Kidney glomerular epithelial cell (primary cell): ENCODE data around the gene SH3BGRL2.
A peak's percentile ranks its signal among the peaks of the same experiment; 100 is the strongest.

Experiments
- DNase-seq: peaks from one replicate; lab custom pipeline; 2025; lab: John Stamatoyannopoulos, UW

SH3BGRL2 gene

DNA sequence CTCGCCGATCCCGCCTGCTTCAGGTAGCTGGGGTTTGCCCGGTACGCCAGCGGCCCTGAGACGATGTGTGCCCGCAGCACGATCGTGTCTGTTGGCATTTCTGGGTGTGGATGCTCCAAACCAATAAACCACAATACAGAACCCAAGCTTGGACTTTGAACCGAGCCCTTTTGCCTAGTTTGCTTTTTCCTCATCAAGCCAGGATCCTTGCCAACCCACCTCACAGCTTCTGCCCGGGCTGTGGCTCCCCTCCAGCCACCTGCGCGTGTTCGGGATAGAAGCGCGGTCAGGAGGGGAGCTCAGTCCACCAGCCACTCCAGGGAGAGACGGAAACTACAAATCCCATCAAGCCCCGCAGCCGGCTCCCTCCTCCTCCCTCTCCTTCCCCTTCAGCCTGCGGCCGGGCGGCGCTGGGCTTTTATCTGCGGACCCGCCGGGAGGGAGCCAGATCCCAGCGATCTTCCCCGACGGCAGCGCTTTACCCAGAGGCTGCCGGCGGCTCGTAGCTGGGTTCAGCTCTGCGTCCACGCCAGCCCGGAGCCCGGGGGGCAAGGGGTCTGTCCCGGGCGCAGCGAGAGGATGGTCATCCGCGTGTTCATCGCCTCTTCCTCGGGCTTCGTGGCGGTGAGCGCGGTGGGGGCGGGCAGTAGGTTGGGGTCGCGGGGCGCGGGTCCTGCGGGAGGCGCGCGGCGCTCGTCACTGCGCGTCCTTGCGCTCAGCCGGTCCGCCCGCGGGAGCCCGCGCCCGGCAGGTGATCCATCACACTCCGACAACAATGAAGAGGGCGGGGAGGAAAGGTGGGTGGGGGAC is at the start of gene SH3BGRL2:
Gene SH3BGRL2 (plus strand): TSS at position 447 of the 810 bp plus-strand sequence. CDS start 133 bp downstream, at position 580.
- DNase-seq: peak; percentile 37

DNA sequence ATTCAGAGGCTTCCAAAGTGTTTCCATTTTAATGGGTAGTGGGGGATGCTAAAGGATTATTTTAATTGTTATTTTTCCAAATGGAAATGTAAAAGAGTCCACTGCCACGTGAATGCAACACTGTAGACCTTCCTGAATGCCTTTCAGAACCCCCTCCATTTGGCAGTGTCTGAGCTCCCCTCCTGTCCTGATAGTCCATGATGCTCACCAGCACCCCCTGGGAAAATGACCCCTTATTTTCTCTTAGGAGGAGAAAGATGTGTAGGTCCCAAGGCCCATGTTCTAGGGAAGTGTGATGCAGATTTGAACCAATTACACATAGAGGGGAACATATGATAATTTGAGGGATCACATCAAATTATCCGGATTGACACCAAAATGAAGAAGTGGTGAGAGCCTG is 46.8 kb upstream of the SH3BGRL2 start:
- no peak for DNase-seq

GRCh38 chr6:79586548-79586947 is 44.6 kb upstream of the SH3BGRL2 start:
- DNase-seq: no peak

GRCh38 chr6:79589701-79590100 is 41.4 kb upstream of the SH3BGRL2 start:
- DNase-seq: no peak

DNA sequence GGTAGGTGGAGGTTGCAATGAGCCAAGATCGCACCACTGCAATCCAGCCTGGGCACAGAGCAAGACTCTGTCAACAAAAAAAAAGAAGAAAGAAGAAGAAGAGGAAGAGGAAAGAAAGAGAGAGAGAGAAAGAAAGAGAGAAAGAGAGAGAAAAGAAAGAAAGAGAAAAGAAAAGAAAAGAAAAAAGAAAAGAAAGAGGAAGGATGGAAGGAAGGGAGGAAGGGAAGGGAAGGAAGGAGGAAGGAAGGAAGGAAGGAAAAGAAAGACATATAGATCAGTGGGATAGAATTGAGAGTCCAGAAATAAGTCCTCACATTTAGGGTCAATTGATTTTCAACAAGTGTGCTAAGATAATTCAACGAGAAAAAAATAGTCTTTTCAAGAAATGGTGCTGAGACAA is 34.0 kb upstream of the SH3BGRL2 start:
- DNase-seq: no peak

DNA sequence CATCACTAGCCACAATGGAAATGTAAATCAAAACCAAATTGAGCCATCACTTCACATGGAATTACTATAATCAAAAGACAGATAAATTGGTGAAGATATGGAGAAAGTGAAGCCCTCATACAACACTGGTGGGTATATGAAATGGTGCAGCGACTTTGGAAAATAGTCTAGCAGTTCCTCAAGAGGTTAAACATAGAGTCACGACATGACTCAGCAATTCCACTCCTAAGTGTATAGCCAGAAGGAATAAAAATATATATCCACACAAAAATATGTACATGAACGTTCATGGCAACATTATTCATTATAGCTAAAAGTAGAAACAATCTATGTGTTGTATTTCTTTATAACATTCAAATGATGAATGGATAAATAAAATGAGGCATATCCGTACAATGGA is 33.1 kb upstream of the SH3BGRL2 start:
- no peak for DNase-seq

DNA sequence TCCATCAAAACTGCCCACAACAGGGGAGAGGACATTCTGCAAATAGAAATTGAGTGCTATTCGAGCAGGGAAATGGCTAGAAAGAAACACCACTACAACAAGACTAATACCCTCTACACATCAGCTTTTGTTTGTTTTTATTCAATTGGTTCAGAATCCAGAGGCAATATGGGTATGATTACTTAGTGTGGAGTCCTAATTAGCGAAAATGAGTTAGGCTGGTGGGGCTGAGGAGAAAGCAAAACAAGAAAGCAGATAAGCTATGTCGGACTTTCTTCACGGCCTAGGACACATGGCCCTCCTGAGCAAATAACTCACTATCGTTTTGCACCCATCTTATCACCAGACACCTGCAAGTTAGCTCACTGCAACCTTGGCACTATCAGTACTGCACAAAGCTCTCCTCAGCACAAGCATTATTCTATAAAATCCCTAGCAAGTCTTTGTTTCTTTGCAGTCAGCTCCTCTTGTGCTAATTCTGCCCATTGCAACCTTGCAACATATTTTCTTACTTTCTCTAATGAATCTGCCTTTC is 31.3 kb upstream of the SH3BGRL2 start:
- DNase-seq: no peak

GRCh38 chr6:79600313-79600712 is 30.8 kb upstream of the SH3BGRL2 start:
- DNase-seq: no peak

GRCh38 chr6:79600812-79601609 is 30.1 kb upstream of the SH3BGRL2 start:
- DNase-seq: peak; percentile 59

DNA sequence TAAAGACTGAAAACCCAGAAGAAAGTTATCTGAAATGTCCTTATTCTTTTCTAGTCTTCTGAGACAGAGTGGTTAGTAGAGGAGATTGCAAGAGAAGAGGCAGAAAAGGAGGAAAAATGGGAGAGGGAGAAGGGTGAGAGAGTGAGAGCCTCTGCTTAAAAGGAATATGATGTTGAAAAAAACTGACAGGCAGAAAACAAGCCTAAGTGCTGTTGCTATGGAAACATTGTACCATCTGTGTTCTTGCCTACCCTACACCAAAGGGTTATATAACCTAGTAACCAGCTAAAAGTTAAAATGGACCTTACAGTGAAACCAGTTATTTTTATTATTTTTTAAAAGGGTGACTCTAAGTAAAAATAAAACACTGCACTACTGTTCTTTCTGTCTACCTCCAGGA is 28.3 kb upstream of the SH3BGRL2 start:
- DNase-seq: peak; percentile 5

DNA sequence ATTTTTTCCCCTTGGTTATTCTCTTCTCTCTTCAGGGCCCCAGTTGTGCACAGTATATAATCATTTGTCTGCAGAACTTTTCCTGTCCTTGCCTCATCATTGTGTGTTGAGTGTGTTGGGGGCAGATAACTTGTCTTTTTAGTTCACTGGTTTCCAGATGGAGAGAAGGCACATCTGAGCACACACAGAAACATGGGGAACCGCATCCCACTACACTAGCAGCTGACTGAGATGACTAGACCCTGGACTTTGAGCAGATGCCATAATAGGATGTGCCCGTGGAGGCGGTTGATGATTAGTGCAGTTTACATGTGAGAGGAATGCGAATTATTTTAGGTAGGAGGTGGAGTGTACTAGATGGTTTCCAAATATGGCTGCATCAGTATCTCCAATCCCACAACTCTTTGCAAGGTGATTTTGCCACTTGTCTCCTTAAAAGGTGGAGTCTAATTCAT is 26.5 kb upstream of the SH3BGRL2 start:
- DNase-seq: peak; percentile 98

GRCh38 chr6:79605061-79605460 is 26.1 kb upstream of the SH3BGRL2 start:
- peak; percentile 65 for DNase-seq

DNA sequence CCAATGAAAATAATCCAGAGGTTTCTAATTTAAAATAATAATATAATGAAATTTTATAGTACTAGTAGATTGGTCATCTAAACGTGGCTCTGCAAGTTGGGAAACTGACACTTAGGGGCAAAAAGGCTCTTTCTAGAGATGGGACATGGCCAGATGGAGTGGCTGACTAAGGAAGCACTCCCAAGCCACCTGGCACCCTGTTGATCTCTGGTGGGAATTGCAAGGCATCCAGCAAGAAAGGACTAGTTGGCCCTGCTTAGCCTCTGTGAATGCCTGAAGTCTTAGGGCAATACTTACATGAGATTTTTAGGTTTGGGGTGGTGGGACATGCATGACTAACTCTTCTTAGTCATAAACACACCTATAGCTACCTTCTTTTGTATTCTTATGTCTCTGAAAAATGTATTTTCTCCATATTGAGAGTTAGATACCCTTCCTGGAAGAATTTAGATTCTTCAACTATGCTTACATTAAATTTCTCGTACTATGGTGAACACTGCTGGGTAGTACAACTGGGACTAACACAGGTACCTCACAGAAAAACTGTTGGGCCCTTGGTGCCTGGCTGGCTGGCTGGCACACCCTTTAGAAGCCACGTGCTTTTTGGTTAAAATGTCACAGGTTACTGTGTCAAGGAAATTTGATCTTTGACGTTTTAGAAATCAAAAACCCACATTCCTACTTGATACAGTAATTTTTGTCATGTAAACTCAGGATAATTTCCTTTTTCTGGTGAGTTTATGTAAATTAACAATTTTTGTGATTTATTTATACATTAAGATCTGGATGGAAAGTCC is 25.0 kb upstream of the SH3BGRL2 start:
- peak; percentile 1 for DNase-seq

DNA sequence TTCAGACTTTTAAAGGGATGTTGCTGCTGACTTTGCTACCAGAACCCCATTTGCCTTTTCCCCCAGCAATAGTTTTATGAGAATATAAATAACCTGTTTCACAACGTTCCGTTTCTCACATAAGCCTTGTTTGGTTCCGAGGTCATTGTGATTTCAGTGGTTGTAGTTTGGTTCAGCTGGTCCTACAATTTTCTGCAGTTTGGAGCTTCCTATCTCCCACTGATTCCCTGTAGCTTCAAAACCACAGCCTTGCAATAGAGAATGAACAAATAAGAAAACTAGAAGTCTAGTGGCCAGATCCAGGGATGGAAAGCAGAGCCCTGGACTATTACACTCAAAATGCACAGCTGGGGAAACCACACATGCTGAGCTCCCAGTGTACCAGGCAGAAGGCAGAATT is 24.1 kb upstream of the SH3BGRL2 start:
- DNase-seq: no peak

DNA sequence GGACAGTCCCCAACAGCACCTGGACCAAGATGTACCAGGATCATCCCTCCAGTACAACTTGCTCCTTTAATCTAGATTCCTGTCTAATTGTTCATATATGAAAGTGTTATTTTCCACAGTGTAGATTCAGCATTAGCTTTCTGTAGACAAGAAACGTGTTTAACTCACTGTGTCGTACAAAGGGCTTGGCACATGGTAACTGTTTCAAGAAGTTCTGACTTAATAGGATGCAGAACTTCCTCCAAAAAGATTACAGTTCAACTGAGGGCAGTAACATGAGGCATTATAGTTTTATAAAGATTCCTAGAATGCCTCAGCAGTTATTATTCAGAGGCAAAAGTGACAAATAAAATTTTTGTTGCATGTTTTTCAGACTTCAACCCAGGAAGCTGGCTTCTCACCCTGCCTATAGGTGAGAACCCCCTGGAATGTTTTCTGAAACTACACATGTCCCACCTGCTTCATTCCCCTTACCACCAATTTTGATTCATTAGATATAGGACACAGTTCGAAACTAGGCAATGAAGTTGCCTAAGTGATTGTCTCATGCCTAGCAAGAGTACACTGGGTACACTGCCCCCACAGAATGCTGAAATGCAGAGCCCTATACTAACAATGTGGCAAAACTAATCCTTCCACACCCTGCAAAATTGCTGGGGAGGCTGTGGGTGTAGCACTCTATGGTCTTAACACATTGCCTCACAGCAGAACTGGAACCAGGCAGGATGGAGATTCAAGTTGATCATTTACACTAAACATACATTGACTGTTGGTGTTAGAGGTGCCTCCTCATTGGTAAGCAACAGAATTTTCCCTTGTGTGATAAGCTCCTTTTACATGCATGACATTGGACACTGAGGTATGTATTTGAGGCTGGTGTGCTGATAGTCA is 22.6 kb upstream of the SH3BGRL2 start:
- DNase-seq: no peak

DNA sequence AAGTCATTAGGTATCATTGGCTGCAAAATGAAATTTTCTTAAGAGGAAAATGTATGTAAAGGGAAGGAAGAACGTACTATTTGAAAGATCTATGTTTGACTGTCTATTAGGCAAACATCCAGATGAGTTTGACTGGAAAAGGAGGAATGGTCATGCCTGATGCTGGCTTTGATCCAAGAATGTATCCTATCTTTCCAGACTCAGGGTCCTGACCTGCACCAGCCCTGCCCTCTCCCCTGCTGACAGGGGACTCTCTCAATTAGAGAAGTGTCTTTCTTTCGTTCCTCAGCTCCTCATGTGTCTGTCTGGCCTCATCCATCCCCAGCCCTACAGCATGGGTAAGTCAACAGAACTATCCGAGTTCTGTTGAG is 21.9 kb upstream of the SH3BGRL2 start:
- no peak for DNase-seq

GRCh38 chr6:79610306-79611009 is 20.7 kb upstream of the SH3BGRL2 start:
- DNase-seq: no peak

- no peak for DNase-seq
Measured at GRCh38 chr6:79612457-79612856, 18.7 kb upstream of the SH3BGRL2 start.

DNA sequence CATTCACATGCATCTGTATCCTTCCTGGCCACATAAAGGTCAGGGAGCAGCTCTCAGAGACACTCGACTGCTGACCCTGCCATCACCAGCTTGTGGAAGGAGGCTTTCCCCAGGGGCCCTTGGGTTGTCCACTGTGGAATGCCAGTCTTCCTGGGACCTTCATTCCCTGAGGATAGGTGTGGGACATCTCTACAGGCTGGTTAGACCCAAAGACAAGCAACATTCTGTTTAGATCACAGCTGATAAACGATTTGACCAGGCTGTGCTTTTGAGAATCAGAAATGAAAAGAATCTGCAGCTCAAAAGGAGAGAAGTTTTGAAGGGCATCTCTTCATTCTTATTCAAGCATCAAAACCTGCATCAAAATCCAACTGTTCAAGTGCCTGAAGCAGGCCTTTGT is 18.2 kb upstream of the SH3BGRL2 start:
- no peak for DNase-seq

GRCh38 chr6:79613912-79614311 is 17.2 kb upstream of the SH3BGRL2 start:
- DNase-seq: no peak
